ENCODE measurements around the gene SPATA12. TPM values are rescaled to one million over a fixed set of nuclear protein-coding genes. Genes with fewer than 3 reads are reported as not detected.

The SPATA12 gene
- total and polyA plus RNA-seq, 2 of the 8 experiments (the other 6 are each of a cell fraction or from before 2014, with no cell fraction given), result 0.19 to 0.97 TPM

GRCh38 chr3:57057351-57057750, 3.1 kb upstream of the SPATA12 start (continued):
- TF ChIP-seq ATF2 (IDR thresholded peaks at IDR 0.05; ENCODE audit: low read length) (no peak), RNF2 (IDR thresholded peaks at IDR 0.05; ENCODE audit: borderline replicate concordance, low read depth, low read length, missing control alignments, poor library complexity, severe bottlenecking) (no peak), NRF1 (IDR thresholded peaks at IDR 0.05; ENCODE audit: low read depth, low read length) (no peak), CEBPB (IDR thresholded peaks at IDR 0.05; ENCODE audit: low read depth, low read length) (no peak)
- TF ChIP-seq, protein P1, sequence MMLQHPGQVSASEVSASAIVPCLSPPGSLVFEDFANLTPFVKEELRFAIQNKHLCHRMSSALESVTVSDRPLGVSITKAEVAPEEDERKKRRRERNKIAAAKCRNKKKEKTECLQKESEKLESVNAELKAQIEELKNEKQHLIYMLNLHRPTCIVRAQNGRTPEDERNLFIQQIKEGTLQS (IDR thresholded peaks at IDR 0.05; ENCODE audit: insufficient read depth, low read depth, low read length), result no peak
